HL-60 (cell line): Measurements from ENCODE around the gene PKD1L1.

Experiments
- GABPA ChIP-seq: IDR thresholded peaks from 2 replicates; pipeline ENCODE4 v1.6.1; 2012; ENCODE audit warnings: low read depth
- POLR2AphosphoS5 ChIP-seq: IDR thresholded peaks from 2 replicates; pipeline ENCODE4 v1.6.1; 2012; ENCODE audit warnings: low read depth
- TF ChIP-seq, protein P1 (sequence below): IDR thresholded peaks from one replicate; pipeline ENCODE4 v1.5.1; 2011; ENCODE audit warnings: low read length, control low read depth, inconsistent platforms; ENCODE audit not compliant: insufficient read depth

DNA sequence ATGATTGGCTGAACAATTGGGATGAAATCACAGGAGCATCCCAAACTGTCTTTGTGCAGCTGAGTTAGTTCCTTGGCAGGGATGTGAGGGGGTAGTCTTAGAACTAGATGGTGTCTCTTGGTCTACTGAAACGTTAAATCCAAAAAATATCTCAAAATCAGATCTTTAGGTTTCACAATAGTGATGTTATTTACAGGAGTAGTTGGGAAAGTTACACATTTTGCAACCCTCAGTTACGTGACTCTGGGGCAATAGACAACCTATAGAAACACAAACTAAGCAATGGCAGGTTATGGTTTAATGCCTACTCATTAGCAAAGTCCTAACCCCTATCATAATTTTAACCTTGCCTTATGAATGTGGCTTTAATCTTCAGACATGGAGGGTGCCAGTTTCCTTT, 24.0 kb downstream of the PKD1L1 start:
- TF ChIP-seq, protein P1, sequence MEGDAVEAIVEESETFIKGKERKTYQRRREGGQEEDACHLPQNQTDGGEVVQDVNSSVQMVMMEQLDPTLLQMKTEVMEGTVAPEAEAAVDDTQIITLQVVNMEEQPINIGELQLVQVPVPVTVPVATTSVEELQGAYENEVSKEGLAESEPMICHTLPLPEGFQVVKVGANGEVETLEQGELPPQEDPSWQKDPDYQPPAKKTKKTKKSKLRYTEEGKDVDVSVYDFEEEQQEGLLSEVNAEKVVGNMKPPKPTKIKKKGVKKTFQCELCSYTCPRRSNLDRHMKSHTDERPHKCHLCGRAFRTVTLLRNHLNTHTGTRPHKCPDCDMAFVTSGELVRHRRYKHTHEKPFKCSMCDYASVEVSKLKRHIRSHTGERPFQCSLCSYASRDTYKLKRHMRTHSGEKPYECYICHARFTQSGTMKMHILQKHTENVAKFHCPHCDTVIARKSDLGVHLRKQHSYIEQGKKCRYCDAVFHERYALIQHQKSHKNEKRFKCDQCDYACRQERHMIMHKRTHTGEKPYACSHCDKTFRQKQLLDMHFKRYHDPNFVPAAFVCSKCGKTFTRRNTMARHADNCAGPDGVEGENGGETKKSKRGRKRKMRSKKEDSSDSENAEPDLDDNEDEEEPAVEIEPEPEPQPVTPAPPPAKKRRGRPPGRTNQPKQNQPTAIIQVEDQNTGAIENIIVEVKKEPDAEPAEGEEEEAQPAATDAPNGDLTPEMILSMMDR = no peak
- TF ChIP-seq POLR2AphosphoS5 = no peak
- TF ChIP-seq GABPA = no peak
